ENCODE data around the gene TBC1D21. TPM values are rescaled to one million over a fixed set of nuclear protein-coding genes. Genes with fewer than 3 reads are reported as not detected.

TBC1D21 gene
- polyA plus RNA-seq, 3 donors = not detected

DNA sequence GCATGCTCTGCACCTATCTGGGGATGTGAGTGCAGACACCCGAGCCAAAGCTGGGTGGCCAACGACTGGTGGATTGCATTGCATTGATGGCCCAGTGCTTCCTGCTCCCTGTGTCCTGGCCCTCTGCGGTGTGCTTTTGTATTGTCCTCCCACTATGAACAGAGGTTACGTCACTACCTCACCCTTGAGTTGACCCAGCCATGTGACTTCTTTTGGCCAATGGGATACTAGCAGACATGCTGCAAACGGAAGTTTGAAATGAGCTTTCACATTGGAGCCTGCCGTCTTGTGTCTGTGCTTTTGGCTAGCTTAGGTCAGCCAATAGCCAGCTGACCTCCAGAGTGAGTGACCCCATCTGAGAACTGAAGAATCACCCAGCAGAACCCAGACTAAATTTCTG lies 15.3 kb upstream of the TBC1D21 start:
- Histone ChIP-seq H3K9me3 (replicated peaks in 1 of 2; ENCODE audit: control insufficient read depth in 1 of 2, insufficient read depth in 1 of 2, low read length in 2 of 2) (no peaks in the 10 kb centered on the region), H2AFZ (ENCODE audit: insufficient read depth, low read depth, low read length, poor library complexity, severe bottlenecking) (no peak overlapping the region), H3K79me2 (ENCODE audit: insufficient read depth, low read length) (no peaks in the 10 kb centered on the region), H3K27ac (ENCODE audit: low read depth in 1 of 2, low read length in 2 of 2) (no peak overlapping the region), H3K9ac (ENCODE audit: insufficient read depth, low read length, poor library complexity, severe bottlenecking) (no peak overlapping the region), H3K4me1 (ENCODE audit: control insufficient read depth in 1 of 2, insufficient read depth in 2 of 2, low read length in 2 of 2) (no peaks in the 10 kb centered on the region), H4K20me1 (ENCODE audit: insufficient read depth, low read length) (no peaks in the 10 kb centered on the region), H3K4me2 (replicated peaks; ENCODE audit: extremely low read depth, low read length, poor library complexity, severe bottlenecking) (no peak overlapping the region), H3K4me3 (replicated peaks in 1 of 3; ENCODE audit: low read depth in 2 of 3, low read length in 3 of 3) (no peak overlapping the region), H3K36me3 (replicated peaks in 1 of 2; ENCODE audit: control insufficient read depth in 1 of 2, insufficient read depth in 2 of 2, low read length in 2 of 2) (no peaks in the 10 kb centered on the region), H3K27me3 (ENCODE audit: control insufficient read depth in 2 of 2, insufficient read depth in 2 of 2, low read length in 2 of 2) (peaks cover 2 to 5% of the 10 kb centered on the region in 2 donors)
- Mint-ChIP-seq H3K27me3 (ENCODE audit: low read depth in 3 of 3) (peaks cover 11 to 23% (median 16%) of the 10 kb centered on the region in 3 donors), H3K36me3 (no peaks in the 10 kb centered on the region), H3K4me1 (no peaks in the 10 kb centered on the region), H3K4me3 (no peak overlapping the region), H3K27ac (no peak overlapping the region), H3K9me3 (no peaks in the 10 kb centered on the region)
- TF ChIP-seq, protein P1, sequence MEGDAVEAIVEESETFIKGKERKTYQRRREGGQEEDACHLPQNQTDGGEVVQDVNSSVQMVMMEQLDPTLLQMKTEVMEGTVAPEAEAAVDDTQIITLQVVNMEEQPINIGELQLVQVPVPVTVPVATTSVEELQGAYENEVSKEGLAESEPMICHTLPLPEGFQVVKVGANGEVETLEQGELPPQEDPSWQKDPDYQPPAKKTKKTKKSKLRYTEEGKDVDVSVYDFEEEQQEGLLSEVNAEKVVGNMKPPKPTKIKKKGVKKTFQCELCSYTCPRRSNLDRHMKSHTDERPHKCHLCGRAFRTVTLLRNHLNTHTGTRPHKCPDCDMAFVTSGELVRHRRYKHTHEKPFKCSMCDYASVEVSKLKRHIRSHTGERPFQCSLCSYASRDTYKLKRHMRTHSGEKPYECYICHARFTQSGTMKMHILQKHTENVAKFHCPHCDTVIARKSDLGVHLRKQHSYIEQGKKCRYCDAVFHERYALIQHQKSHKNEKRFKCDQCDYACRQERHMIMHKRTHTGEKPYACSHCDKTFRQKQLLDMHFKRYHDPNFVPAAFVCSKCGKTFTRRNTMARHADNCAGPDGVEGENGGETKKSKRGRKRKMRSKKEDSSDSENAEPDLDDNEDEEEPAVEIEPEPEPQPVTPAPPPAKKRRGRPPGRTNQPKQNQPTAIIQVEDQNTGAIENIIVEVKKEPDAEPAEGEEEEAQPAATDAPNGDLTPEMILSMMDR (IDR thresholded peaks at IDR 0.05) = no peak
- 83% methylated on average over 5 of the region's 6 CpGs for WGBS (ENCODE audit: insufficient coverage)
- intact Hi-C loops (cut with micrococcal nuclease) = no loop called here
- no peak for DNase-seq

DNA sequence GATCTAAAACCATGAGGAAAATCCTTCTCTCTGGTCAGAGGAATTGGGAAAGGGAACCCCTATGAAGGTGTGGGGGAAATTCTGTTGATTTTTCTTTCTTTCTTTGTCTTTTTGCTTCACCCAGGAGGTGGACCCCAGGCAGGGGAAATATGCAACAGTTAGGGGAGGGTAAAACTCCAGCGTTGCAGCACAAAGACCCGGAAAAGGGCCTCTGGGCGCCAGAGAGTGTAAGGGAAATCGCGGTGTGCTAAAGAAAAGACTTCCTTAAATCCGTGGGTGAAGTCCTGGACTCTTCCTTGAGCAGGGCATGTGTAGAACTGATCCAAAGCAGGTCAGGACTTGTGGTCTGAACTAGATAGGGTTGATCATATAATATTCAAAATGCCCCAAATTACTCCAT lies 11.1 kb upstream of the TBC1D21 start:
- WGBS (ENCODE audit: insufficient coverage) = 26% methylated on average over 6 of the region's 6 CpGs
- Histone ChIP-seq H3K36me3 (replicated peaks in 1 of 2; ENCODE audit: control insufficient read depth in 1 of 2, insufficient read depth in 2 of 2, low read length in 2 of 2) (no peaks in the 10 kb centered on the region), H3K27me3 (ENCODE audit: control insufficient read depth in 2 of 2, insufficient read depth in 2 of 2, low read length in 2 of 2) (peaks cover 2 to 5% of the 10 kb centered on the region in 2 donors), H3K4me3 (replicated peaks in 1 of 3; ENCODE audit: low read depth in 2 of 3, low read length in 3 of 3) (no peak overlapping the region), H2AFZ (ENCODE audit: insufficient read depth, low read depth, low read length, poor library complexity, severe bottlenecking) (no peak overlapping the region), H3K9me3 (replicated peaks in 1 of 2; ENCODE audit: control insufficient read depth in 1 of 2, insufficient read depth in 1 of 2, low read length in 2 of 2) (no peaks in the 10 kb centered on the region), H3K4me2 (replicated peaks; ENCODE audit: extremely low read depth, low read length, poor library complexity, severe bottlenecking) (no peak overlapping the region), H4K20me1 (ENCODE audit: insufficient read depth, low read length) (no peaks in the 10 kb centered on the region), H3K4me1 (ENCODE audit: control insufficient read depth in 1 of 2, insufficient read depth in 2 of 2, low read length in 2 of 2) (no peaks in the 10 kb centered on the region), H3K9ac (ENCODE audit: insufficient read depth, low read length, poor library complexity, severe bottlenecking) (no peak overlapping the region), H3K27ac (ENCODE audit: low read depth in 1 of 2, low read length in 2 of 2) (no peak overlapping the region), H3K79me2 (ENCODE audit: insufficient read depth, low read length) (no peaks in the 10 kb centered on the region)
- Mint-ChIP-seq H3K4me3 (no peak overlapping the region), H3K4me1 (no peaks in the 10 kb centered on the region), H3K9me3 (peaks cover 0 to 5% (median 0%) of the 10 kb centered on the region in 7 donors), H3K27me3 (ENCODE audit: low read depth in 3 of 3) (peaks cover 12 to 47% (median 24%) of the 10 kb centered on the region in 3 donors), H3K27ac (no peak overlapping the region), H3K36me3 (no peaks in the 10 kb centered on the region)
- intact Hi-C loops (cut with micrococcal nuclease) = no loop called here
- no peak for DNase-seq
- TF ChIP-seq, protein P1 (IDR thresholded peaks at IDR 0.05) = no peak
